ENCODE results near the gene C19orf25.

DNA sequence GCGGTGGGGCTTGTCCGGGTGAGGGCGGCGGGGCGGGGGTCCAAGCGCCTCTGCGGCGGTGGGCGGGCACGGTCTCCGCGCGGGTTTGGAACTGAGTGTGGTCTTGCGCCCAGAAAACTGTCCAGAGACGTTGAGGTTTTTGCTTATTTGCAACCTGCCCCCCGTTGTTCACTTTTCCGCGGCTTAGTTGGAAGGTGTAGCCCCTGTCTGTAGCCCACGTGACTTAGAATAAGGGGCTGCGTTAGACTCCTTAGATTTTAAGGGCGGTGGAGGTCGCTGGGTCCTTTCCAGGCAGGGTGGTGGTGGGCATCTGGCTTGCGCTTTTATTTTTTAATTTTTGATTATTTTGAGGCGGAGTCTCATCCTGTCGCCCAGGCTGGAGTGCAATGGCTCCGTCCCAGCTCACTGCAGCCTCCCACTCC lies 40.1 kb downstream of the C19orf25 start:
- TF ChIP-seq, protein P1, sequence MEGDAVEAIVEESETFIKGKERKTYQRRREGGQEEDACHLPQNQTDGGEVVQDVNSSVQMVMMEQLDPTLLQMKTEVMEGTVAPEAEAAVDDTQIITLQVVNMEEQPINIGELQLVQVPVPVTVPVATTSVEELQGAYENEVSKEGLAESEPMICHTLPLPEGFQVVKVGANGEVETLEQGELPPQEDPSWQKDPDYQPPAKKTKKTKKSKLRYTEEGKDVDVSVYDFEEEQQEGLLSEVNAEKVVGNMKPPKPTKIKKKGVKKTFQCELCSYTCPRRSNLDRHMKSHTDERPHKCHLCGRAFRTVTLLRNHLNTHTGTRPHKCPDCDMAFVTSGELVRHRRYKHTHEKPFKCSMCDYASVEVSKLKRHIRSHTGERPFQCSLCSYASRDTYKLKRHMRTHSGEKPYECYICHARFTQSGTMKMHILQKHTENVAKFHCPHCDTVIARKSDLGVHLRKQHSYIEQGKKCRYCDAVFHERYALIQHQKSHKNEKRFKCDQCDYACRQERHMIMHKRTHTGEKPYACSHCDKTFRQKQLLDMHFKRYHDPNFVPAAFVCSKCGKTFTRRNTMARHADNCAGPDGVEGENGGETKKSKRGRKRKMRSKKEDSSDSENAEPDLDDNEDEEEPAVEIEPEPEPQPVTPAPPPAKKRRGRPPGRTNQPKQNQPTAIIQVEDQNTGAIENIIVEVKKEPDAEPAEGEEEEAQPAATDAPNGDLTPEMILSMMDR (IDR thresholded peaks at IDR 0.05) = no peak
- TF ChIP-seq POLR2A (IDR thresholded peaks at IDR 0.05) = no peak

All from heart left ventricle (tissue), 13 donors.